Fibroblast of villous mesenchyme (primary cell): ENCODE data around the gene PCSK4. TPM values are rescaled to one million over a fixed set of nuclear protein-coding genes. Genes with fewer than 3 reads are reported as not detected.

ENCODE experiments used
- DNase-seq: peaks from one replicate; pipeline ENCODE4 v3.0.0-alpha.2; 2010; ENCODE audit warnings: low read depth
- H3K4me3 ChIP-seq: 2 replicates; pipeline ENCODE4 v1.5.1; 2011; ENCODE audit warnings: low read depth, mild to moderate bottlenecking, low read length
- total RNA-seq: library from RNA; depleted of rRNA; stranded (reverse); fragments of >200 nt; gene quantifications from 2 replicates; pipeline ENCODE4 v1.2.3, GENCODE V29; 2012
- TF ChIP-seq, protein P1 (sequence below): IDR thresholded peaks from 2 replicates; pipeline ENCODE4 v1.5.1; 2012; ENCODE audit warnings: low read depth, mild to moderate bottlenecking, low read length; ENCODE audit not compliant: insufficient read depth

Gene PCSK4
- total RNA-seq, 1 donor, result 1.3 TPM

DNA sequence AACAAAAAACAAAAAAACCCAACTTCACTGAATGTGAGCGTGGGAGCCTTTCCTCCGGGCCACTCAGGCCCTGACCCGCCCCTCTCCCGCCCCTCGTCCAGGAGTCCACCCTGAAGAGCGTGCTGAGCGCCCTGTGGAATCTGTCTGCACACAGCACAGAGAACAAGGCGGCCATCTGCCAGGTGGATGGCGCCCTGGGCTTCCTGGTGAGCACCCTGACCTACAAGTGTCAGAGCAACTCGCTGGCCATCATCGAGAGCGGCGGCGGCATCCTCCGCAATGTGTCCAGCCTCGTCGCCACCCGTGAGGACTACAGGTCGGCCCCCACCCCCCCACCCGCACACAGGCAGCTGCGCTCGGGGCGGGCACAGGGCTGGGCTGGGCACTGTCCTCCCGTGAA lies 28.3 kb downstream of the PCSK4 start:
- DNase-seq, result no peak
- no peak overlapping the region for H3K4me3 ChIP-seq
- TF ChIP-seq, protein P1, sequence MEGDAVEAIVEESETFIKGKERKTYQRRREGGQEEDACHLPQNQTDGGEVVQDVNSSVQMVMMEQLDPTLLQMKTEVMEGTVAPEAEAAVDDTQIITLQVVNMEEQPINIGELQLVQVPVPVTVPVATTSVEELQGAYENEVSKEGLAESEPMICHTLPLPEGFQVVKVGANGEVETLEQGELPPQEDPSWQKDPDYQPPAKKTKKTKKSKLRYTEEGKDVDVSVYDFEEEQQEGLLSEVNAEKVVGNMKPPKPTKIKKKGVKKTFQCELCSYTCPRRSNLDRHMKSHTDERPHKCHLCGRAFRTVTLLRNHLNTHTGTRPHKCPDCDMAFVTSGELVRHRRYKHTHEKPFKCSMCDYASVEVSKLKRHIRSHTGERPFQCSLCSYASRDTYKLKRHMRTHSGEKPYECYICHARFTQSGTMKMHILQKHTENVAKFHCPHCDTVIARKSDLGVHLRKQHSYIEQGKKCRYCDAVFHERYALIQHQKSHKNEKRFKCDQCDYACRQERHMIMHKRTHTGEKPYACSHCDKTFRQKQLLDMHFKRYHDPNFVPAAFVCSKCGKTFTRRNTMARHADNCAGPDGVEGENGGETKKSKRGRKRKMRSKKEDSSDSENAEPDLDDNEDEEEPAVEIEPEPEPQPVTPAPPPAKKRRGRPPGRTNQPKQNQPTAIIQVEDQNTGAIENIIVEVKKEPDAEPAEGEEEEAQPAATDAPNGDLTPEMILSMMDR, result no peak

DNA sequence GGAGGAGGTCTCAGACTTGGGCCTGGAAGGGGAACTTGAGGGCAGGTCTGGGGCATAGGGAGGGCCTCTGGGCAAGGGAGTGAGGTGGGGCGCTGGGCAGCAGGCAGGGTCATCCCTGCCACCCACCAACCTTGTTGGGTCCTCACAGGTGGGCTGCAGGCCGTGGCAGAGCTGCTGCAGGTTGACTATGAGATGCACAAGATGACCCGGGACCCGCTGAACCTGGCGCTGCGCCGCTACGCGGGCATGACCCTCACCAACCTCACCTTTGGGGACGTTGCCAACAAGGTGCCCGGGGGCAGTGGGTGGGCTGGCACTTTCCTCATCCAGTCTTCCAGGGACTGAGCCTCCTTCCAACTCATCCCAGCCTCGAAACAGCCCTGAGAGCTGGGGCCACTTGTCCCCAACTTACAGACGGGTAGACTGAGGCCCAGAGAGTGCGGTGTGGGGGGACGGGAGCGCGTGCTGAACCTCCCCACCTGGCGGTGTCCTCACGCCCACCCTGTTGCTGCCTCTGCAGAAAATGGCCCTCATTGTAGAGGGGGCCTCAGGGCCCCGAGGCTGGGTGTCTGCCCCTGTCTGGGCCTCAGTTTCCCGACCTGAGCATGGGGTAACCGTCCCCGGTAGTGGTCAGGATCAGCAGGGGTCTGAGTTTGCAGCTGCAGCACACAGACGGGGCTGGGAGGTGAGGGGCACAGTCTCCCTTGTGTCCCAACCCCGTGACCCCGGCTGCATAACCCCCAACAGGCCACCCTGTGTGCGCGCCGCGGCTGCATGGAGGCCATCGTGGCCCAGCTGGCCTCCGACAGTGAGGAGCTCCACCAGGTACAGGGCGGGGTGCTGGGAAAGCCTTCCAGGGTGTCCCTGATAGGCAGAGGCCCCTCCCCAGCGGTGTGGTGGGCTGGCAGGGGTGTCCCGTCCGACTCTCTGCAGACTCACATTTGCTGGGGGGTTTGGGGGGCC lies 29.8 kb downstream of the PCSK4 start:
- DNase-seq, result no peak
- TF ChIP-seq, protein P1, result no peak
- no peak overlapping the region for H3K4me3 ChIP-seq

DNA sequence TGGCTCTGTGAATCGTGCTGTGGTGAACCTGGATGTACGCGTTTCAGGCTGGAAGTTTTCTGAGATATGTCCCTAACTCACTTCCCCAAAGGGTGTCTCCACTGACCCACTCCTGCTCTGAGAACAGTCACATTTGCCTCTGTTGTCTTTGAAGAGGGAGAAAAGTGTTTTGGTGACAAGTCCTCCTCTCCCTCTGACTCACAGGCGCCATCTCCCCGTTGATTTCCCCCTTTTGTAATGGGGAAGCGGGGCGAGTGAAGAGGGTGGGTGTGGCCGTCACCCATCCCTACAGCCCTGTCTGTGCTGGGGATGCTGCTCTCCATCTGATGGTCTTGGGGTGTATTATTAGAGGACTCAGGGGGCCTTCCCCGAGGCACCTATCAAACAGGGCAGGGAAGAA lies 30.7 kb downstream of the PCSK4 start:
- DNase-seq, result no peak
- H3K4me3 ChIP-seq, result no peak overlapping the region
- TF ChIP-seq, protein P1, result no peak

DNA sequence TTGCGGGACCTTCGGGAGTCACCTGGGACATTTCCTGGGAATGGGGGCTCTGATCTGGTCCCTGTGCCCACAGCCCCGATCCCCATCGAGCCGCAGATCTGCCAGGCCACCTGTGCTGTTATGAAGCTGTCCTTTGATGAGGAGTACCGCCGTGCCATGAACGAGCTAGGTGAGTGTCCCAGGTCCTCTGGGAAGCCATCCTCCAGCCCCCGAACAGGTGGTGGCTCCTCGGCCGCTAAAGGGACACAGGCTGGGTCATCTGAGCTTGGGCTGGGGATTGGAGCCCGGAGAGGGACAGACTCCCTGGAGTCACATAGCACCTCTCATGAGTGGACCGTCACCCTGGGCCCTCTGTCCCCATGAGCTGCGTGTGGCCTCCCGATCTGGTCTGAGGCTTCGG lies 32.3 kb downstream of the PCSK4 start:
- TF ChIP-seq, protein P1, result no peak
- DNase-seq, result no peak
- no peak overlapping the region for H3K4me3 ChIP-seq

DNA sequence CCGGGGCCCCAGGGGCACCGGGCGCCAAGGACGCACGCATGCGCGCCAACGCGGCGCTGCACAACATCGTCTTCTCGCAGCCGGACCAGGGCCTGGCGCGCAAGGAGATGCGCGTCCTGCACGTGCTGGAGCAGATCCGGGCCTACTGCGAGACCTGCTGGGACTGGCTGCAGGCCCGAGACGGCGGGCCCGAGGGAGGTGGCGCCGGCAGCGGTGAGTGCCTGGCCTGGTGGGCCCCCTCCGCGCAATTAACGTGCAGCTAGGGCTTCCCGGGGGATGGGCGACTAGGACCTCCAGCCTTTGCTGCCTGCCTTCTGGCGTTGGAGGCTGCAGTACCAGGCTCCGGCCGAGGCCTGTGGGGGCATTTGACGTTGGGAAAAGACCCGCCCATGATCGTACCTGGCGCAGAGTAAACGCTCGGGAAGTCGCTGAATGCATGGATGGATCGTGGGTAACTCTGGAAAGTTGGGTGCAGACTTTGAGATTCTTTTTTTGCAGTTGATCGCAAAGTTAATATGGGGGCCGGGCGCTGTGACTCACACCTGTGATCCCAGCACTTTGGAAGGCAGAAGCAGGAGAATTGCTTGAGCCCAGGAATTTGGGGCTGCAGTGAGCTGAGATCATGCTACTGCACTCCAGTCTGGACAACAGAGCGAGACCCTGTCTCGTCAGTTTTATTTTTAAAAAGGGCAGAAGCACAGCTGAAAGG lies 33.0 kb downstream of the PCSK4 start:
- no peak for DNase-seq
- TF ChIP-seq, protein P1, result no peak
- no peak overlapping the region for H3K4me3 ChIP-seq

DNA sequence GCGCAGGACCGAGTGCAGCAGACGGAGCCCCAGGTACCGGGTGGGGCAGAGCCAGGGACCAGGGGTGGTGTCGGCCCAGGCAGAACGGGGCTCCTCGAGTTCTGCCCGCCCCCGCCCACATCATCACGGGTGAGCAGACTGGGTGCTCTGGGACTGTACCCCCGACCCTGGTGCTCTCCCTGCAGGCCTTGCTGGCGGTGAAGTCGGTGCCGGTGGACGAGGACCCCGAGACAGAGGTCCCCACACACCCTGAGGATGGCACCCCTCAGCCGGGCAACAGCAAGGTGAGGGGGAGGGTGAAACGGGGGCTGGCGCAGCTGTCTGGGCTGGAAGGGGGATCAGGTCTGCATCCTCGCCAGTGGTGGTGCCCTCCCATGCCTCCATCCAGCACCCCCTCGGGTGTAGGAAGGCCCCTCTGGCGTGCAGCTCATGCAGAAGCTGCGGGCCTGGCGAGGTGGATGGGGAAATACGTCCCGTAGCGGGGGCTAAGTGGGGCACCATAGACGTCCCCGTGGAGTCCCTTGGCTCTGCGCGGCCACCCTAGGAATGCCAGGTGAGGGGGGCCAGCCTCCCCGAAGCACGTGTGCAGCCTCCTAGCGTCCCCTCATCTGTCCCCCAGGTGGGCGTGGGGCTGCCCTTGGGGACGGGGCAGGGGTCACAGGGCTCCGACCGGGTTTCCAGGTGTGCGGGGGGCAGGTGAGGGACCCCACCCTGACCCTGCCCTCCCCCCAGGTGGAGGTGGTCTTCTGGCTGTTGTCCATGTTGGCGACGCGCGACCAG lies 33.8 kb downstream of the PCSK4 start:
- no peak for DNase-seq
- no peak overlapping the region for H3K4me3 ChIP-seq
- TF ChIP-seq, protein P1, result no peak
